OCI-LY7 (cell line): ENCODE measurements around the gene CAMK1. TPM values are rescaled to one million over a fixed set of nuclear protein-coding genes. Genes with fewer than 3 reads are reported as not detected.

Experiments
- BruUV-seq: library from RNA; stranded (reverse); fragments of 400-500 nt; replicated peaks from 2 replicates; lab custom pipeline; 2021; lab: Mats Ljungman, UMichigan
- CTCF ChIA-PET: fragments of 300-600 bp; sonication (Branson Sonifier 250); formaldehyde crosslinking; loops from one replicate; lab custom pipeline; 2022; ENCODE audit warnings: antibody characterized with exemption; ENCODE audit not compliant: unreplicated experiment; lab: Charles Lee
- POLR2A ChIA-PET: fragments of 300-600 bp; sonication (Branson Sonifier 250); formaldehyde crosslinking; loops from one replicate; lab custom pipeline; 2022; ENCODE audit warnings: antibody characterized with exemption; lab: Charles Lee
- DNase-seq: peaks from one replicate; pipeline ENCODE4 v3.0.0-alpha.2; 2015; ENCODE audit warnings: low spot score
- H2AFZ ChIP-seq: fragments of 200-600 bp; sonication (generic), shearing (Covaris generic); 2 replicates; pipeline ENCODE4 v1.6.1; 2014; ENCODE audit warnings: mild to moderate bottlenecking, antibody characterized with exemption, low read length, moderate library complexity
- H3K27ac ChIP-seq: fragments of 200-600 bp; sonication (generic); 2 replicates; pipeline ENCODE4 v1.5.1; 2014; ENCODE audit warnings: mixed run types, low read depth, mild to moderate bottlenecking, moderate library complexity, low read length, inconsistent platforms; ENCODE audit not compliant: poor library complexity, severe bottlenecking
- H3K36me3 ChIP-seq: fragments of 200-600 bp; sonication (generic); 2 replicates; pipeline ENCODE4 v1.6.1; 2014; ENCODE audit warnings: mild to moderate bottlenecking, antibody characterized with exemption, low read length, moderate library complexity, mixed read lengths; ENCODE audit not compliant: insufficient read depth
- H3K4me1 ChIP-seq: fragments of 200-600 bp; sonication (generic); 2 replicates; pipeline ENCODE4 v1.5.1; 2014; ENCODE audit warnings: mild to moderate bottlenecking, low read length; ENCODE audit not compliant: insufficient read depth, poor library complexity, severe bottlenecking
- H3K4me2 ChIP-seq: fragments of 200-600 bp; sonication (generic); 2 replicates; pipeline ENCODE4 v1.6.1; 2014; ENCODE audit warnings: mild to moderate bottlenecking, low read length
- H3K4me3 ChIP-seq: fragments of 200-600 bp; sonication (generic); 2 replicates; pipeline ENCODE4 v1.5.1; 2014; ENCODE audit warnings: mild to moderate bottlenecking, low read depth, low read length; ENCODE audit not compliant: poor library complexity, severe bottlenecking
- H3K79me2 ChIP-seq: fragments of 200-600 bp; sonication (generic); 2 replicates; pipeline ENCODE4 v1.6.1; 2016; ENCODE audit warnings: low read depth, mild to moderate bottlenecking, low read length, moderate library complexity, mixed read lengths; ENCODE audit not compliant: insufficient read depth
- H3K9me2 ChIP-seq: fragments of 200-600 bp; sonication (generic); 2 replicates; pipeline ENCODE4 v1.6.1; 2016; ENCODE audit warnings: mild to moderate bottlenecking, low read length, mixed read lengths; ENCODE audit not compliant: insufficient read depth
- H3K9me3 ChIP-seq: fragments of 200-600 bp; sonication (generic); 2 replicates; pipeline ENCODE4 v1.6.1; 2014; ENCODE audit warnings: mild to moderate bottlenecking, mixed run types, low read length, mixed read lengths
- H4K20me1 ChIP-seq: fragments of 200-600 bp; sonication (generic); 2 replicates; pipeline ENCODE4 v1.6.1; 2014; ENCODE audit warnings: mild to moderate bottlenecking, antibody characterized with exemption, low read length, moderate library complexity, mixed read lengths; ENCODE audit not compliant: insufficient read depth
- CTCF ChIP-seq: fragments of 200-600 bp; sonication (generic); conservative IDR thresholded peaks from 2 replicates; pipeline ENCODE4 v1.5.1; 2014; ENCODE audit warnings: mild to moderate bottlenecking, antibody characterized with exemption, low read length, moderate library complexity, mixed read lengths
- EZH2phosphoT487 ChIP-seq: fragments of 200-600 bp; sonication (generic); IDR thresholded peaks from 2 replicates; pipeline ENCODE4 v1.6.1; 2018; ENCODE audit warnings: low read depth, borderline replicate concordance, mild to moderate bottlenecking, mixed run types, antibody characterized with exemption, low read length, moderate library complexity, mixed read lengths
- intact Hi-C: fragments of 100-400 bp; cut with micrococcal nuclease; formaldehyde crosslinking; loops from one replicate; pipeline ENCODE4 v1.10.0; 2022; ENCODE audit not compliant: unreplicated experiment
- total RNA-seq, 2 experiments: library from RNA; depleted of rRNA in 1 of 2; stranded (reverse); fragments of >200 nt in 1 of 2; shearing (Covaris generic) in 1 of 2; gene quantifications; 2 replicates each; pipeline ENCODE4 v1.2.3, GENCODE V29; 2014 to 2022

CAMK1 gene
- total RNA-seq, 2 experiments from 2014 or later: not detected

GRCh38 chr3:9769012-9769411, 735 bp downstream of the CAMK1 start:
- H3K9me2 ChIP-seq: no peaks in the 10 kb centered on the region

GRCh38 chr3:9768141-9768775, 1.5 kb downstream of the CAMK1 start:
- intact Hi-C loops: no loop called here
- no peaks in the 10 kb centered on the region for H3K9me2 ChIP-seq
- H3K4me2 ChIP-seq: no peak overlapping the region

More at GRCh38 chr3:9769012-9769411, 735 bp downstream of the CAMK1 start:
- CTCF ChIA-PET: no interaction called here
- H3K27ac ChIP-seq: no peak overlapping the region
- BruUV-seq: no TSS peak
- TF ChIP-seq CTCF: no peak
- no peak for TF ChIP-seq EZH2phosphoT487
- H3K9me3 ChIP-seq: no peaks in the 10 kb centered on the region
- H3K4me1 ChIP-seq: peaks cover 7% of the 10 kb centered on the region
- H2AFZ ChIP-seq: no peak overlapping the region
- no peak for DNase-seq
- no peak overlapping the region for H3K4me2 ChIP-seq
- no peaks in the 10 kb centered on the region for H4K20me1 ChIP-seq
- no peak overlapping the region for H3K4me3 ChIP-seq
- POLR2A ChIA-PET: interaction anchor here (0.6 kb wide), 2 partner anchors 13 to 343 kb away, joined by 3 read pairs; no protein-coding TSS in a partner anchor
- peaks cover 3% of the 10 kb centered on the region; the same call in 1 of the 2 replicates for H3K36me3 ChIP-seq
- H3K79me2 ChIP-seq: no peaks in the 10 kb centered on the region
- intact Hi-C loops: no loop called here

More at GRCh38 chr3:9768141-9768775, 1.5 kb downstream of the CAMK1 start:
- TF ChIP-seq EZH2phosphoT487 (no peak), CTCF (no peak)
- ChIA-PET POLR2A (interaction anchor here (0.6 kb wide), 1 partner anchor 343 kb away, joined by 3 read pairs; no protein-coding TSS in a partner anchor), CTCF (no interaction called here)
- H3K27ac ChIP-seq: no peak overlapping the region
- H3K4me1 ChIP-seq: peaks cover 7% of the 10 kb centered on the region
- no peaks in the 10 kb centered on the region for H3K9me3 ChIP-seq
- no peak overlapping the region for H3K4me3 ChIP-seq
- H3K36me3 ChIP-seq: peaks cover 3% of the 10 kb centered on the region; the same call in 1 of the 2 replicates
- no TSS peak for BruUV-seq
- H2AFZ ChIP-seq: no peak overlapping the region
- no peaks in the 10 kb centered on the region for H4K20me1 ChIP-seq
- H3K79me2 ChIP-seq: no peaks in the 10 kb centered on the region
- no peak for DNase-seq
